Jurkat, Clone E6-1 (cell line): Measurements from ENCODE around the gene EPX. TPM values are rescaled to one million over a fixed set of nuclear protein-coding genes. Genes with fewer than 3 reads are reported as not detected.
"Not testable (repeated sequence)": the region's sequence is repeated elsewhere in the genome, so short reads cannot be mapped to it uniquely, and the experiment has no call there.

ENCODE experiments used
- DNase-seq: peaks from one replicate; pipeline ENCODE4 v3.0.0-alpha.2; 2011; ENCODE audit warnings: low read depth, low spot score
- H3K4me3 ChIP-seq: 2 replicates; pipeline ENCODE4 v1.5.1; 2011; ENCODE audit warnings: mild to moderate bottlenecking, low read length, control low read depth, moderate library complexity
- polyA plus RNA-seq: library from polyadenylated mRNA; unstranded; fragments of >200 nt; gene quantifications from one replicate; pipeline ENCODE4 v1.2.1, GENCODE V29; 2012; ENCODE audit warnings: missing spikeins; ENCODE audit not compliant: insufficient read length, insufficient read depth

EPX gene
- polyA plus RNA-seq: not detected

GRCh38 chr17:58192612-58193011, at the start of gene EPX:
EPX (plus strand) TSS chr17:58192726; CDS start chr17:58192847, 121 bp downstream.
- no peak for DNase-seq
- H3K4me3 ChIP-seq: no peak within 1 kb of the TSS

GRCh38 chr17:58143335-58143734, 49.2 kb upstream of the EPX start:
- H3K4me3 ChIP-seq, DNase-seq: not testable (repeated sequence)

GRCh38 chr17:58144801-58145200, 47.7 kb upstream of the EPX start:
- H3K4me3 ChIP-seq: no peak overlapping the region
- no peak for DNase-seq

GRCh38 chr17:58147930-58148434, 44.5 kb upstream of the EPX start, which contains the start of gene OR4D1:
OR4D1 (plus strand) TSS chr17:58148384; CDS start chr17:58155154, 6,770 bp downstream.
- no peak within 1 kb of the TSS for H3K4me3 ChIP-seq

GRCh38 chr17:58148609-58149008, 43.9 kb upstream of the EPX start:
- H3K4me3 ChIP-seq: no peak overlapping the region
- no peak for DNase-seq

More at GRCh38 chr17:58147930-58148434, 44.5 kb upstream of the EPX start, which contains the start of gene OR4D1:
- no peak for DNase-seq

- no peak for DNase-seq
- H3K4me3 ChIP-seq: no peak overlapping the region
These were observed 42.1 kb upstream of the EPX start for GRCh38 chr17:58150394-58150793.

GRCh38 chr17:58153046-58153445, 39.5 kb upstream of the EPX start:
- no peak overlapping the region for H3K4me3 ChIP-seq
- peak; percentile 96 for DNase-seq

- no peak overlapping the region for H3K4me3 ChIP-seq
- DNase-seq: no peak
These were observed 38.9 kb upstream of the EPX start for GRCh38 chr17:58153671-58154070.

- DNase-seq: no peak
- H3K4me3 ChIP-seq: no peak overlapping the region
These were observed 35.4 kb upstream of the EPX start for GRCh38 chr17:58156839-58157803.

GRCh38 chr17:58158181-58158580, 34.3 kb upstream of the EPX start:
- no peak for DNase-seq
- no peak overlapping the region for H3K4me3 ChIP-seq

GRCh38 chr17:58161566-58161965, 31.0 kb upstream of the EPX start:
- no peak for DNase-seq
- no peak overlapping the region for H3K4me3 ChIP-seq

- DNase-seq: peak; percentile 44
These were observed 26.5 kb upstream of the EPX start for GRCh38 chr17:58165981-58166380.

GRCh38 chr17:58166682-58167081, 25.8 kb upstream of the EPX start, which contains the start of gene OR4D2:
OR4D2 (plus strand) TSS chr17:58166982; CDS start chr17:58169656, 2,674 bp downstream.
- DNase-seq: no peak
- H3K4me3 ChIP-seq: no peak within 1 kb of the TSS

More at GRCh38 chr17:58165981-58166380, 26.5 kb upstream of the EPX start:
- H3K4me3 ChIP-seq: no peak overlapping the region

- no peak overlapping the region for H3K4me3 ChIP-seq
- no peak for DNase-seq
These were observed 21.9 kb upstream of the EPX start for GRCh38 chr17:58170622-58171021.

GRCh38 chr17:58172369-58173071, 20.0 kb upstream of the EPX start:
- peak; percentile 65 for DNase-seq
- no peak overlapping the region for H3K4me3 ChIP-seq

- no peak overlapping the region for H3K4me3 ChIP-seq
- DNase-seq: no peak
These were observed 17.7 kb upstream of the EPX start for GRCh38 chr17:58174871-58175270.

- peak; percentile 39 for DNase-seq
- no peak overlapping the region for H3K4me3 ChIP-seq
These were observed 16.3 kb upstream of the EPX start for GRCh38 chr17:58176200-58176599.

- H3K4me3 ChIP-seq: no peak overlapping the region
- no peak for DNase-seq
These were observed 10.7 kb upstream of the EPX start for GRCh38 chr17:58181796-58182195.

GRCh38 chr17:58183514-58183913, 9.0 kb upstream of the EPX start:
- DNase-seq: no peak
- no peak overlapping the region for H3K4me3 ChIP-seq
